ENCODE measurements around the gene NDUFB4. TPM values are rescaled to one million over a fixed set of nuclear protein-coding genes. Genes with fewer than 3 reads are reported as not detected.

The NDUFB4 gene
- total and polyA plus RNA-seq, 9 of the 15 experiments (the other 6 are each of a cell fraction or from before 2014, with no cell fraction given): 124 to 670 (median 227) TPM

DNA sequence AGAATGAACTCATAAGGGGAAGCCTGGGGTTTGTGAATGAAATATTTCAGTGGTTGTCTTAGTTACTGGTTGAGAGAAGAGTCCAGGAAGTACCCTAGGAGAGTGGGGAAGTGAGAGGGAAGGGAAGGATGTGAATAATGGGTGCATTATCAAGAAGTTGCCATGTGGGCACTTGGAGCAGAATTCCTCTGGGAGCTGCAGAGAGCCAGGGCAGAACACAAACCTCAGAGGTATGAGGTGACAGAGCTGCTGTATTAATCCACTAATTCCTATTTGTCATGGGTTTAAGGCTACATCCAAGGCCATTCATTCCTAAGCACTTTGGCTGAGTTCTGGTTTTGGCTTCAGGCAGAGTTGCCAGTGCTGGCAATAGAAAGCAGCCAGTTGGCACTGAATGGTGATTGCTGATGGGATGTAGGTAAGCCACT lies 29.0 kb downstream of the NDUFB4 start (continued):
- TF ChIP-seq ZNF407 (IDR thresholded peaks at IDR 0.05; ENCODE audit: low read depth): no peak
- no peak for TF ChIP-seq TBP (optimal IDR thresholded peaks at IDR 0.05; ENCODE audit: low read depth, low read length)
- no peak for TF ChIP-seq HOXB6 (CRISPR knock-in tag; IDR thresholded peaks at IDR 0.05; ENCODE audit: borderline replicate concordance)
- TF ChIP-seq ZBTB33 (CRISPR knock-in tag; IDR thresholded peaks at IDR 0.05): no peak
- no peak for TF ChIP-seq MAFG (tag; conservative IDR thresholded peaks at IDR 0.05)
- no peak for TF ChIP-seq MXI1 (IDR thresholded peaks at IDR 0.05; ENCODE audit: low read depth, low read length)
- TF ChIP-seq ZBTB5 (IDR thresholded peaks at IDR 0.05): no peak
- no peak for TF ChIP-seq ZBTB7A (IDR thresholded peaks at IDR 0.05; ENCODE audit: borderline replicate concordance, control insufficient read depth, low read depth, low read length)
- no peak for TF ChIP-seq JUNB (CRISPR knock-in tag; conservative IDR thresholded peaks at IDR 0.05)

Measured in K562 (cell line).